ENCODE measurements around the gene RABEP1. TPM values are rescaled to one million over a fixed set of nuclear protein-coding genes. Genes with fewer than 3 reads are reported as not detected.

Gene RABEP1
- total RNA-seq, 2 donors from 2014 or later: 38.9 to 54.7 TPM

- intact Hi-C loops (cut with DNase I): no loop called here
- Histone ChIP-seq H3K36me3 (no peaks in the 10 kb centered on the region), H3K4me1 (replicated peaks) (no peaks in the 10 kb centered on the region), H3K4me3 (no peak overlapping the region), H3K27me3 (replicated peaks; ENCODE audit: insufficient read depth) (no peaks in the 10 kb centered on the region), H3K9me3 (no peaks in the 10 kb centered on the region), H3K27ac (no peak overlapping the region)
- 87% methylated on average over 4 of the region's 4 CpGs for WGBS
- TF ChIP-seq CTCF (IDR thresholded peaks at IDR 0.05) (no peak), POLR2AphosphoS5 (IDR thresholded peaks at IDR 0.05) (no peak), POLR2A (IDR thresholded peaks at IDR 0.05) (no peak)
- no peak for DNase-seq (ENCODE audit: low spot score)
These were observed 88.3 kb downstream of the RABEP1 start for GRCh38 chr17:5370411-5370810.

GRCh38 chr17:5373112-5373511, 91.0 kb downstream of the RABEP1 start:
- no peak overlapping the region for H3K4me3 ChIP-seq
- H3K4me1 ChIP-seq (replicated peaks): no peaks in the 10 kb centered on the region
- WGBS: 58% methylated on average over 6 of the region's 6 CpGs
- no peak for DNase-seq (ENCODE audit: low spot score)
- peak overlapping the region in 1 of 2 donors; percentile 8 for H3K27ac ChIP-seq
- H3K36me3 ChIP-seq: peaks cover 3 to 4% of the 10 kb centered on the region in 2 donors
- intact Hi-C loops (cut with DNase I): no loop called here
- no peaks in the 10 kb centered on the region for H3K9me3 ChIP-seq
- H3K27me3 ChIP-seq (replicated peaks; ENCODE audit: insufficient read depth): no peaks in the 10 kb centered on the region
- TF ChIP-seq POLR2AphosphoS5 (IDR thresholded peaks at IDR 0.05): no peak
- no peak for TF ChIP-seq CTCF (IDR thresholded peaks at IDR 0.05)
- TF ChIP-seq POLR2A (IDR thresholded peaks at IDR 0.05): no peak

- H3K4me1 ChIP-seq (replicated peaks): no peaks in the 10 kb centered on the region
- intact Hi-C loops (cut with DNase I): no loop called here
- H3K4me3 ChIP-seq: no peak overlapping the region
- TF ChIP-seq CTCF (IDR thresholded peaks at IDR 0.05): no peak
- TF ChIP-seq POLR2AphosphoS5 (IDR thresholded peaks at IDR 0.05): no peak
- TF ChIP-seq POLR2A (IDR thresholded peaks at IDR 0.05): no peak
- DNase-seq (ENCODE audit: low spot score): no peak
- H3K27me3 ChIP-seq (replicated peaks; ENCODE audit: insufficient read depth): no peaks in the 10 kb centered on the region
- no peak overlapping the region for H3K27ac ChIP-seq
- H3K9me3 ChIP-seq: no peaks in the 10 kb centered on the region
- H3K36me3 ChIP-seq: peaks cover 19 to 21% of the 10 kb centered on the region in 2 donors
- 98% methylated on average over 3 of the region's 3 CpGs for WGBS
These were observed 96.6 kb downstream of the RABEP1 start for GRCh38 chr17:5378566-5379207.

GRCh38 chr17:5379351-5380107, 97.4 kb downstream of the RABEP1 start:
- TF ChIP-seq POLR2AphosphoS5 (IDR thresholded peaks at IDR 0.05) (no peak), POLR2A (IDR thresholded peaks at IDR 0.05) (no peak), CTCF (IDR thresholded peaks at IDR 0.05) (no peak)
- Histone ChIP-seq H3K4me1 (replicated peaks) (no peaks in the 10 kb centered on the region), H3K27me3 (replicated peaks; ENCODE audit: insufficient read depth) (no peaks in the 10 kb centered on the region), H3K9me3 (no peaks in the 10 kb centered on the region), H3K36me3 (peaks cover 19 to 21% of the 10 kb centered on the region in 2 donors), H3K4me3 (no peak overlapping the region), H3K27ac (no peak overlapping the region)
- 88% methylated on average over 11 of the region's 11 CpGs for WGBS
- DNase-seq (ENCODE audit: low spot score): no peak
- intact Hi-C loops (cut with DNase I): loop anchor here (10.0 kb wide), 1 partner anchor 45 kb away; no protein-coding TSS in a partner anchor

Measured in prostate gland (tissue), 2 donors.